Measurements from ENCODE around the gene PKDREJ. TPM values are rescaled to one million over a fixed set of nuclear protein-coding genes. Genes with fewer than 3 reads are reported as not detected.
"Not testable (repeated sequence)": the region's sequence is repeated elsewhere in the genome, so short reads cannot be mapped to it uniquely, and the experiment has no call there.

PKDREJ gene, protein sequence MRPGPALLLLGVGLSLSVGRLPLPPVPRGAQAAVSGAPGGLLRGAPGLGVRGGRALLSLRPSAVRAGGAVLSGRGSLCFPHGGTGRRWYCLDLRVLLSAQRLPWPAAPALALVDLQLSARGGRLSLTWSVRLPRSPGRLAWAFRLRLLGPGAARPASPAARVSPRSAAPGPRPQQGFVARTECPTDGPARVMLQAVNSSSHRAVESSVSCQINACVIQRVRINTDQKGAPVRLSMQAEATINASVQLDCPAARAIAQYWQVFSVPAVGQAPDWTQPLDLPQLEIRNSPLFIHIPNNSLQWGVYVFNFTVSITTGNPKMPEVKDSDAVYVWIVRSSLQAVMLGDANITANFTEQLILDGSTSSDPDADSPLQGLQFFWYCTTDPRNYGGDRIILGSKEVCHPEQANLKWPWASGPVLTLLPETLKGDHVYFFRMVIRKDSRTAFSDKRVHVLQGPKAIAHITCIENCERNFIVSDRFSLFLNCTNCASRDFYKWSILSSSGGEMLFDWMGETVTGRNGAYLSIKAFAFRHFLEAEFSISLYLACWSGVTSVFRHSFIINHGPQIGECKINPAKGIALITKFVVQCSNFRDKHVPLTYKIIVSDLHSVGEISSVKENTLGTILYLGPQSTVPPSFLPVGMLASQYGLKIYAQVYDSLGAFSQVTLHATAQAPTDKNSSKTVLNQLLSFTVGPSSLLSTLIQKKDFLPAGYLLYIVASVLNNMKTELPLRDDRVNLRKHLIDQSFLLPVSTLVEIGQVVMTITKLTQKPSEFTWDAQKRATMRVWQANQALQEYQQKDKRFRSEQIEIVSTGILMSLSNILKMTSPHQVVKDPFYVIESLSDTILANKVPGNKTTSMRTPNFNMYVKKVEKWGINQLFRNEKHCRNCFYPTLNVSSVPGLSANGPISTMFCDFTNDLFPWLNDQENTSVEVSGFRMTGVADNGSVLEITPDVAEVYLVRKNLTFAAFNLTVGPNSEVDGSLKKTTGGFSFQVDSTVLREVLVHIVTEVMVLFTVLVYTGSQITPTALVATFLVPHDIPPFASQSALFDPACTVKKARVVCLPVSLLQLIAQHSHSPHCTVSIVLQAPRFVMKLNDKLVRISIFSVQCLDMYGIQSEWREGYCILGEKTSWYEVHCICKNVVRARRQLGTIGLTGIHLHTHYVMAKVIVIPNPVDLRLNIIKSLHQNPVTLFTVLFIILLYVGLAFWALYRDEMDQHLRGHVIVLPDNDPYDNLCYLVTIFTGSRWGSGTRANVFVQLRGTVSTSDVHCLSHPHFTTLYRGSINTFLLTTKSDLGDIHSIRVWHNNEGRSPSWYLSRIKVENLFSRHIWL (N-terminal part only)
- under 0.01 TPM for total RNA-seq

DNA sequence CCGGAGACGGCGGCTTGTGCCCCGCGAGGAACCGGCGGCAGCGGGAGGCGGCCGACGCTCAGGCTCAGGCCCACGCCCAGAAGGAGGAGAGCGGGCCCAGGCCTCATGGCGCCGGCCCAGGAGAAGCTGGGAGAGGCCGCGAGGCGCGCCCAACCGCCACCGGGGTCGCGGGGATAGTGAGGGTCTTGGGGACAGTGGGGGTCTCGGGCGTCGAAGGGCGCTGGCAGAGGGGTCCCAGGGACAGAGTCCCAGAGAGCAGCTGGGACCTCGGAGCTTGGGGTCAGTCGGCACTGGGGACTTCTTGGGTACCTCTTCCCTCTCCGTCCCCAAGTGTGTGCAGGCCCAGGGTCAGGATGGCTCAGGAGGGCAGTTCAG is at the start of gene PKDREJ:
PKDREJ (minus strand) TSS at position 128 of the 375 bp plus-strand sequence; CDS start at position 107, 21 bp downstream.
- no peak for DNase-seq

DNA sequence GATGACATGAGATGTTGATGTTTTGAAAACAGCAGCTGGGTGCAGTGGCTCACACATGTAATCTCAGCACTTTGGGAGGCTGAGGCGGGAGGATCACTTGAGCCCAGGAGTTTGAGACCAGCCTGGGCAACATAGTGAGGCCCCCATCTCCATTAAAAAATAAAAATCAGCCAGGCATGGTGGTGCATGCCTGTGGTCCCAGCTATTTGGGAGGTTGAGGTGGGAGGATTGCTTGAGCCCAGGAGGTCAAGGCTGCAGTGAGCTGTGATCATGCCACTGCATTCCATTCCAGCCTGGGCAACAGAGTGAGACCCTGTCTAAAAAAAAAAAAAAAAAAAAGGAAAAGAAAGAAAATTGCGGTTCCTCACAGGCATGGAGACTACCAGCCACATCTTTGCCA is 49.7 kb upstream of the PKDREJ start:
- not testable (repeated sequence) for DNase-seq

DNA sequence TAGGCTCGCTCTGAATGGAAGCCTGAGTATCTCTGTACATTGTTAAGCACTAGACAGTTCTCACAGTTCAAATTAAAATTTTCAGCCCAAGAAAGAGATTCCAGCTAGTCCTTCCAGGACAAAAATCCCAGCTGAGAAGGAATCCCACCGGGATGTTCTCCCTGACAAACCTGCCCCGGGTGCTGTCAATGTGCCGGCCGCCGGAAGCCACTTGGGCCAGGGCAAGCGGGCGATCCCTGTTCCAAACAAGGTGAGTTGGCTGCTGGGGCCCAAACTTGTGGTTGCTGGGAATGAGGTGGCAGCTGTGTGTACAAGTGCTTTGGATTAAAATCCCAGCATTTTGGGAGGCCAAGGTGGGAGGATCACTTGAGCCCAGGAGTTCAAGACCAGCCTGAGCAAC is 48.9 kb upstream of the PKDREJ start:
- no peak for DNase-seq

DNA sequence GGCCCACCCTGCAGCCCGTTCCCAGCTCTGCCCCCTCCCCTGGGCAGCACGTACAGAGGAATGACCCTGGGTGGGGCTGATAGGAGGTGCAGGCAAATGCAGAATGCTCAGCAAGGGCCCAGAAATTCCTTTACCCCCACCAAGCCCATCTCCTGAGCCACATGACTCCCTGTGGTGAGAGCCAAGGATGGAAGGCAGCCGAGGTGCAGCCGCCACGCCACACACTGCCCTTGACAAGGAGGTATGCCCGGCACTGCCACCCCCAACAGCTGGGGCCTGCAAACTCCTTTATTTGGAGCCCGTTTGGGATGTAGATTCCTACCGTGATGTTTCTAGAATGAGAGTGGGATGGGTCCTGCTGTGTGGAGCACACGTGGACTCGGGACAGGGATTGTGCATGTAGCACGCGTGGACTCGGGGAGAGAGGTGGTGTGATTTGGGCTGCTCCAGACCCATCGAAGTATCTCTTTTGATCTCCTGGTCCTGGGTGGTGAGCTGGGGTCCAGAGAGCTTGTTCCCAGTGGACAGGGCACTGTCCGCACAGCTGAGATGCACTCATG is 46.5 kb upstream of the PKDREJ start:
- DNase-seq, result no peak

DNA sequence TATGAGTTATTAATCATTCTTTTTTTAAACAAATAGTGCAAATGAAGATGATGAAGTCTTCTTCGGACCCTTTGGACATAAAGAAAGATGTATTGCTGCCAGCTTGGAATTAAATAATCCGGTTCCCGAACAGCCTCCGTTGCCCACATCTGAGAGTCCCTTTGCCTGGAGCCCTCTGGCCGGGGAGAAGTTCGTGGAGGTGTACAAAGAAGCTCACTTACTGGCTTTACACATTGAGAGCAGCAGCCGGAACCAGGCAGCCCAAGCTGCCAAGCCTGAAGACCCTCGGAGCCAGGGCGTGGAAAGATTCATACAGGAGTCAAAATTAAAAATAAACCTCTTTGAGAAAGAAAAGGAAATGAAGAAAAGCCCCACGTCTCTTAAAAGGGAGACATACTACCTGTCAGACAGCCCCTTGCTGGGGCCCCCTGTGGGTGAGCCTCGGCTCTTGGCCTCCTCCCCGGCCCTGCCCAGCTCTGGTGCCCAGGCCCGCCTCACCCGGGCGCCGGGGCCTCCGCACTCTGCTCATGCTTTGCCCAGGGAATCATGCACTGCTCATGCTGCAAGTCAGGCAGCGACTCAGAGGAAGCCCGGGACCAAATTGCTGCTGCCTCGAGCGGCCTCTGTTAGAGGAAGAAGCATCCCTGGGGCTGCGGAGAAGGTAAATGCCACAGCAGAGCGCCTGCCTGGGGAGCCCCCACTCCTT is 45.3 kb upstream of the PKDREJ start:
- no peak for DNase-seq

DNA sequence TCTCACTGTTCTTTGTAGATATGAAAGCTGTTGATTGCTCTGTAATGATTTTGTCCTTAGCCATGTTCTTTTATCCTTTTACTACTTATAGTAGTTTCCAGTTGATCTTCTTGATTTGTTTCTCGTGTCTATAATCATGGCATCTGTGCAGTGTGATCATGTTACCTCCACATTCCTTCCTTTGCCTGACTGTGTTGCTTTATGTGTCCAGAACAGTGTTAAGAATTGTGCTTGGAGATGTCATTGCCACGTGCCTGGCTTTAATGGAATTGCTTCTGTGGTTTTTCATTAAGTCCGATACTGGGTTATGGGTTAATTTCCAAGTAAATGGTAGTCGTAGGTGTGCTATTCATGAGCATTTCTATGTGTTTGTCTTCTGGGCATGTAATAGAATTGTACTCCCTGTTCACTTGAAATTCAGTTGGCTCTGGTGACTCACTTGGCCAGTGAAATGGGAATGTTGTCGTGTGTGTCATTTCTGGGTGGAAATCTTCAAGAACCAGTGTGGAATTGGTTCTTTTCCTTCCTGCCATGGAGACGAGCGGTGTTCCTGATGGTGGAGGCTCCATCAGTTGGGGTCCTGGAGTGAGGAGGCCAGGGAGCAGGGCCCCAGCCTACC is 40.3 kb upstream of the PKDREJ start:
- DNase-seq, result no peak

DNA sequence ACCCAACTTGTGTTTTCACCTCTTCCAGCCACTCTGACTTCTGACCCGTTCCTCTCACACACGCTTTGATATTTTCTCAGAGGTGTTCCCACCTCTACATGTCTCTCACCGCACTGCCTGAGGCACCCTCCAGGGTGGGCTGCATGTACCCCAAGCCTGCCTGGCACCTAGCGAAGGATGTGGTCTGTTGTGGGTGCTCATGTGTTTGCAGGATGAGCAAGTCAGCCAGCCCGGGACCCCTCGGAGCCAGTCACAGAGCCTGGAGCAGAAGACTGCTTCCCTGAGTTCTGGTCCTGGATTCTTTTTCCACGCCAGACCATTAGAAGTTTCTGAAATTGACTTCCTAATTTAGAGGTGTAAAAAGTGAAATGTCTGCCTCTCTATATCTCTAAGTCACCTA is 37.3 kb upstream of the PKDREJ start:
- DNase-seq, result no peak

DNA sequence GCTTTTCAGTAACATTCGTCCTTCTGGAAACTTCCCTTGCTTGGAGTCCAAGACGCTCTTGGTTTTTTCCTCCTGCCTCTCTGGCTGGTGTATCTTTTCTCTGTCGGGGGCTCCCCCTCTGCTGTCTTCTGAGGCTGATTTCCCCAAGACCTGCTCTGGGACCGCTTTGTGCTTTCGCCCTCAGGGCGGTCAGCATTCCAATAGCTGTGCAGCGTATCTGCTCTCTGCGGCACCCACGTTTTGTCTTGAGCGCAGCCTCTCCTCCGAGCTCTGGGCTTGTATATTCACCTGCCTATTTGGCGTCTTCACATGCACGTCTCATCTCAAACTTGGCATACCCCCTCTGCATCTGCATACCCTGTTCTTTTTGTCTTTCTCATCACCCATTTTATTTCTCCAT is 36.0 kb upstream of the PKDREJ start:
- DNase-seq, result no peak

DNA sequence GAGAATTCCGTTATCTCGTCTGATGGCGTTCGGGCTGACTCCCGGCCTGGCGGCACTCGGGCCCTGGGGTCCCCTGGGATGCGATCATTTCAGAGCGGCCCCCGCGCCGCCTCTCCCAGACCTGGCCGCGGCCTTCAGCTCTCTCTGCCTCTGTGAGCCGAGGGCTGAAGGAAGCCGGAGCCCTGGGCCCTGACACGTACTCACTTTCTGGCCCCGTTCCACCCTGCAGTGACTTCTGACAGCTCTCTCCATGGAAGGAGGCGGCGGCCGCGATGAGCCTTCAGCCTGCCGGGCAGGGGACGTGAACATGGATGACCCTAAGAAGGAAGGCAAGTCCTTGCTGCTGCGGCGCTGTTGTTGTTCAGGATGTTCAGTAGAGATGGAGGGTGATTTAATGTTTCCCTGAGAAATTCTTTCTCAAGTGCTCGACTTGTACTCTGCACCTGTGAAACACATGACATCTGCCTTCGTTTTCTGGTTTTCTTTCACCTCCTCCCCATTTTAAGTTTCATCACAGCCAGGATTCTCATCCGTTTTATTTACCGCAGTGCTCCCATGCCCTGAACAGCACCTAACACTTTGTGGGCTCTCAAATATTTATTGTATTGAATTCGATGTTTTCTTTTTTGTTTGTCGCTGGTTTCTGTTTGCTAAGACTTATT is 34.1 kb upstream of the PKDREJ start:
- no peak for DNase-seq

DNA sequence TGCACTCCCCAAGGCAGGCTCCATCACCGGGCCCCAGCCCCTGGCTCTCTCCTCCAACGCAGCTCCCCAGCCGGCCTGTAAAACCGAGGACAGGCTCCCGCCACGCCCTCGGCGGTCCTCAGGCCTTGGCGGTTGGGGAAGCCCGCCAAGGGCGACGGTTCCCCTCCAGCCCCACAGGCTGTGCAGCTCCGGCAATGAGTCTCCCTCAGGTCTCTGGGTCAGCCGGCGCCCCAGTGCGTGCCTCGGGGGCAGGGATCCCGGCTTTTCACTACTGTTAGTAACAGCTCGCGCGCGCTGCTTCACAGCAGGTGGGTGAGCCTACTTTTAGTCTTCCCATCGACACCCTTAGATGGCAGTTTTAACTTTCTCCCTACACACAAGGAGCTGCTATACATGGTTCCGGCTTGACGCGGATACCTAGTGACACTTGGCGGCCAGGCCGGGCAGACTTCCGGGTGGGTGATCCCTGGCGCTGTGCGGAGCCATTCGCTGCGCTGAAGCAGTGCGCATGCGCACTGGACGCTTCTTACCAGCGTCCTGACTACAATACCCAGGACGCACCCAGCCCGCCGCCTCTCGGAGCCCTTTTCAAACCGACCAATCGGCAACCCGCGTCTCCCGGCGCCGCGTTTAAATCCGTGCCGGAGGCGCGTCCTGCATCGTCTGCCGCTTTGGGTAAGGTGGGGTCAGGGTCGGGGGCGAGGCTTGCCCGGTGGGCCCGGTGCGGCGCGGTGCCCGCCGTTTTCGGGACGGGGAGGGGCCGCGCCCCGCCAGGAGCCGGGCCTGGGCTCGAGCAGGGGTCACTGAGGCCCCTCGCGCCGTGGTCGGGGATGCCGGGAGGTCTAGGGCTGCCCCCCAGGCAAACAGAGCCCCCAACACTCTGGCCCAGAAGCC is 33.4 kb upstream of the PKDREJ start, which contains the start of gene GTSE1:
GTSE1 (plus strand) TSS at position 614 of the 894 bp plus-strand sequence. CDS start 531 bp downstream, outside the sequence.
- peak; percentile 95 for DNase-seq

DNA sequence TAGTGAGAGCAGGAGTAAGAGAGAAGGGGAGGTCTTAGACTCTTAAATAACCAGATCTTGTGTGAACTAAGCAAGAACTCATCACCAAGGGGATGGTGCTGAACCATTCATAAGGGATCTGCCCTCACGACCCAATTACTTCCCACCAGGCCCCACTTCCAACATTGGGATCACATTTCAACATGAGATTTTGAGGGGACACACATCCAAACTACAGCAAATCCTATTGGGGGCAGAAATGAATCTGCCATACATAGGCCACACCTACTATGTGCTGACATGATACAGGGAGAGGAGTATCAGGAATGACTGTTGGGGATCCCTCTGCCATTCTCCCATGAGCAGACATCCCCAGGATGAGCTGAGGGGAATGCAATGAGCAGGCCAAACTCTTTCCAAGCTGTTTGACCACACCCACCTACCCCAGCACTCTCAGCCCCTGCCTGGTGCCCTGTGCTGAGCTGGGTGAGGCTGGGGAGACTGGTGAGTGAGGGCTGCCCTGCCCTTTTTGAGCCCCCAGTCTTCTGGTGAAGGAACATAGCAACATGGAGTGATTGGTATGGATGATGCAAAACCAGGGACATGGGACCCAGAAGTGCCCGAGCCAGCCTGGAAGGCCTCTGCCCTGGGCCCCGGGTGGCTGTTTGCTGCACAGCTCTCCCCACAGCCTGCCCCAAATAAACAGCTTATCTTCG is 32.3 kb upstream of the PKDREJ start:
- no peak for DNase-seq

DNA sequence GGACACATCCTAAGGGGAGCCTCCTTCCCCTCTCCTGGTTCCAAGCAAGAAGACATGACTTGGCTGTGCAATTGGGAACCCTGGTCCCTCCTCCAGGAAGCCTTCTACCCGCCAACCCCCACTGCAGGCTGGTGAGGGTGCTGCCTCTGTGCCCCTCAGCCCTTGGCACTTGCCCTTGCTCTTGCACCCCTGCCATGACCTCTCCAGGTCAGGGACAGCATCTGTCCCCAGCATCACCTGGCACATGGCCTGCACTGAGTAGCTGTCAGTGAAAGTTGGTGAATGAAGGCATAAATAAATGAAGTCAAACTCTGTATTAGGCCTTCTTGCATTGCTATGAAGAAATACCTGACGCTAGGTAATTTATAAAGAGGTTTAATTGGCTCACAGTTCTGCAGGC is 31.6 kb upstream of the PKDREJ start:
- no peak for DNase-seq

DNA sequence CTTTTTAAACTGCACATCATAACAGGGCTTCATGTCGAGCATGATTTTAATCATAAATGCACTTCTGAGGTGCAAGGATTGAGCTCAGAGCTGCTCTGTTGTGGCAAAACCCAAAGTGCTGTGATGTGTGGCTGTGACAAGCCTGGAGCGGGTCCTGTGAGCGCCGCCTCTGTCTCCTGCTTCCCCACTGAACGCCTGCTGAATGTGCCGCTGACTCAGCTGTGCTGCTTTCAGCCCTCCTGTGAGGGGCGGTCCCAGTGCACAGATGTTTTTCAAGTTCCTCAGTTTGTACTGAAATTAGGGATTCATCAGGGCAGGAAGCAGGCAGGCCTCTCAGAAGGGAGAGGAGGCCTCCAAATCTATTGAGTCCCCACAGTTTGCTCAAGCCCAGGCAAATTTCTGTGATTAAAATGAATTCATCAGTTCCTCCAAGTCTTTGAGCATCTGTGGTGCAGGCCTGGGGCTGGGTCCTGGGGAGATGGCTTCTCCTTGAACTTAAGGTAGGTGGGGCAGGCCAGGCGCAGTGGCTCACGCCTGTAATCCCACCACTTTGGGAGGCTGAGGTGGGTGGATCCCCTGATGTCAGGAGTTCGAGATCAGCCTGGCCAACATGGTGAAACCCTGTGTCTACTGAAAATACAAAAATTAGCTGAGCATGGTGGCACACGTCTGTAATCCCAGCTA is 30.6 kb upstream of the PKDREJ start:
- peak; percentile 11 for DNase-seq

DNA sequence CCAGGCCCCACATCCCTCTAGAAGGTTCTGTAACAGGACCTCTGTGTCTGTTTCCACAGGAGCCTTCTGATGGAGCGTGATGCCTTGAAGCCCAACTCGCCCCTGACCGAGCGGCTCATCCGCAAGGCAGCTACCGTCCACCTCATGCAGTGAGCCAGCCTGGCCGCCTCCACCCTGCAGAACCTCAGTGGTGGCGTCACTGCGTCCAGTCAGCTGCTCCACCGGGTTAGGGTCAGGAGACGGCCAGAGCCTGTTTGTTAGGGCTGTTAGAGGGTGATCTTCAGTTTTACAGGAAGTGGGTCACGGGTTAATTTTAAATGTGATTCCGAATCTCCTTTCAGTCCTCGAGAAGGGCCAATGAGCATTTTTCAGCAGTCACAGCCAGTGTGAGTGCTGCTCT is 29.6 kb upstream of the PKDREJ start:
- DNase-seq, result no peak

DNA sequence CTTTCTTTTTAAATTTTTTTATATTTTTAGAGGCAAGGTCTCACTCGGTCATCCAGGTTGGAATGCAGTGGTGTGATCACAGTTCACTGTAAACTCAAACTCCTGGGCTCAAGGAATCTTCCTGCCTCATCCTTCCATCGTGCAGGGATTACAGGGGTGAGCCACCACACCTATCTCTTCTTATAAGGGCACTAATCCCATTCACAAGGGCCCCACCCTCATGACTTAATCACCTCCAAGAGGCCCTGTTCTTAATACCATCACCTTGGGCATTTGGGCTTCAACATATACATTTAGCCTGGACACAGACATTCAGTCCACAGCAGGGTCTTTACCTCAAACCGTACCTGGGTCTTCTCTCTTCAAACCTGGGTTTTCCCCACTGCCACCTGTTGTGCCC is 29.0 kb upstream of the PKDREJ start:
- DNase-seq, result no peak

DNA sequence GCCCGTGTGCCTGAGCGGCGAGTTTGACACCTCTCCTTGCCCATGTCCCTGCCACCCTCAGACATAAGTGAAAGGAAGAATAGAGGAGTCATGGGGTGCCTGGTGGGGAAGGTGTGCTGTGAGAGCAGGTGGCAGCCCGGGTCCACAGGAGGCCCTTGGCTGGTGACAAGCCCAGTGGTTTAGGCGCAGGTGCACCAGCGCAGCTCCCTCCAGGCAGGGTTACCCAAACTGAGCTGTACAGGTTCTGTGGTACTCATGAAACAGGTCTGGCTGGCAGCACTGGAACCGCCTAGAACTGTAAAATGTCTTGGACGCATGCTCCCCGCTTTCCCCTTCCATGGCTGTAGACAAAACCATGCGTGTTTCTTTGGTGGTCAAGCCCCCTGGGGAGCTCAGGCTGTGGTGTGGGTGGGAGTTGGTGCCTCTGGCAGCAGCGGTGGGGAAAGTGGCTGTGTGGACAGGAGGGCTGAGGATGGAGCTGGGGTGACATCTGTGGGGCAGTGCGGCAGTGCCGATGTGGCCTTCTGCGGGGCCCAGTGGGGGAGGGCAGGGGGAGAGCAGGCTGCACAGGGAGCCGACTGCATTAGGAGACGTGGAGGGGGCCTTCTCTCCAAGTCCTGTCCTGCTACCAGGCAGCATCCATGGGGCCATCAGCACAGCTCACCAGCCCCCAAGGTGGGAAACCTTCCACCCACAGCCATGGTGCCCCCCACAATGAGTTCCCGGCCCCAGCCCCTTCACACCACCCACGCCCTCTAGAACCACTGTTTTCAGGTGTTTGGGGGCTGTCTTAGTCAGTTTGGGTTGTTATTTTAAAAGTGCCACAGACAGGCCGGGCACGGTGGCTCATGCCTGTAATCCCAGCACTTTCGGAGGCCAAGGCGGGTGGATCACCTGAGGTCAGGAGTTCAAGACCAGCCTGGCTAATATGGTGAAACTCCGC is 28.0 kb upstream of the PKDREJ start:
- DNase-seq, result no peak

Measured in occipital lobe (tissue), 2 donors.